ENCODE data around the gene EDIL3. TPM values are rescaled to one million over a fixed set of nuclear protein-coding genes. Genes with fewer than 3 reads are reported as not detected.

The EDIL3 gene
- total RNA-seq, 2 donors from 2014 or later, result 2.2 to 17.5 TPM

DNA sequence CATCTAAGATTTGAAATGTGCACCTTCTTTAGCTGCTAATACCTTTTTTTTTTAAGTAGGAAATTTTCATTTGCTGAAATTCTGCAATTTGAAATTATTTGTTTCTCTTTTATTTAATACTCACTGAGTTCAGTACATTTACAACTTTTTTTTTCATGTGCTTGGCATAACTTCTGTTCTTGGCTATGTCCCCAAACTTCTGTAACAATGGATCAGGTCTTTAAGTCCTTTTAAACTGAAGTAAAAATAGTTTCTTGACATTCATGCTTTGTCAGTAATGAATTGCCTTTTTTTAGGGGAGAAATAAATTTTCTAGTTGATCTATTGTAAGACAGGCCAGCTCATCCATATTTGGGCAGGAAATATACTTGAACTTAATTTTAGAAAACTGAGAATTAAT, 41.5 kb downstream of the EDIL3 start:
- no peaks in the 10 kb centered on the region for H3K36me3 Mint-ChIP-seq (ENCODE audit: low read depth)
- H3K4me1 ChIP-seq (ENCODE audit: control insufficient read depth, insufficient read depth, low read length), result no peaks in the 10 kb centered on the region
- no peak overlapping the region for H3K4me3 ChIP-seq (ENCODE audit: low read length)
- H3K9ac ChIP-seq (ENCODE audit: extremely low read depth, low read length, poor library complexity, severe bottlenecking), result no peak overlapping the region
- H3K4me1 Mint-ChIP-seq, result no peaks in the 10 kb centered on the region
- no peak overlapping the region for H3K27ac ChIP-seq (ENCODE audit: low read depth, low read length)
- no peaks in the 10 kb centered on the region for H3K9me3 ChIP-seq (ENCODE audit: control insufficient read depth, low read length)
- DNase-seq, result no peak
- no peaks in the 10 kb centered on the region for H3K27me3 ChIP-seq (ENCODE audit: control insufficient read depth, insufficient read depth, low read length, poor library complexity, severe bottlenecking)
- TF ChIP-seq, protein P1, sequence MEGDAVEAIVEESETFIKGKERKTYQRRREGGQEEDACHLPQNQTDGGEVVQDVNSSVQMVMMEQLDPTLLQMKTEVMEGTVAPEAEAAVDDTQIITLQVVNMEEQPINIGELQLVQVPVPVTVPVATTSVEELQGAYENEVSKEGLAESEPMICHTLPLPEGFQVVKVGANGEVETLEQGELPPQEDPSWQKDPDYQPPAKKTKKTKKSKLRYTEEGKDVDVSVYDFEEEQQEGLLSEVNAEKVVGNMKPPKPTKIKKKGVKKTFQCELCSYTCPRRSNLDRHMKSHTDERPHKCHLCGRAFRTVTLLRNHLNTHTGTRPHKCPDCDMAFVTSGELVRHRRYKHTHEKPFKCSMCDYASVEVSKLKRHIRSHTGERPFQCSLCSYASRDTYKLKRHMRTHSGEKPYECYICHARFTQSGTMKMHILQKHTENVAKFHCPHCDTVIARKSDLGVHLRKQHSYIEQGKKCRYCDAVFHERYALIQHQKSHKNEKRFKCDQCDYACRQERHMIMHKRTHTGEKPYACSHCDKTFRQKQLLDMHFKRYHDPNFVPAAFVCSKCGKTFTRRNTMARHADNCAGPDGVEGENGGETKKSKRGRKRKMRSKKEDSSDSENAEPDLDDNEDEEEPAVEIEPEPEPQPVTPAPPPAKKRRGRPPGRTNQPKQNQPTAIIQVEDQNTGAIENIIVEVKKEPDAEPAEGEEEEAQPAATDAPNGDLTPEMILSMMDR (conservative IDR thresholded peaks at IDR 0.05), result no peak
- no peaks in the 10 kb centered on the region for H3K9me3 Mint-ChIP-seq
- no peak overlapping the region for H3K27ac Mint-ChIP-seq
- H3K4me3 Mint-ChIP-seq, result no peak overlapping the region
- no peaks in the 10 kb centered on the region for H3K36me3 ChIP-seq (ENCODE audit: control insufficient read depth, insufficient read depth, low read length)
- H3K27me3 Mint-ChIP-seq (ENCODE audit: insufficient read depth), result no peaks in the 10 kb centered on the region

GRCh38 chr5:84332106-84332505, 52.6 kb downstream of the EDIL3 start:
- H3K27ac Mint-ChIP-seq, result no peak overlapping the region

DNA sequence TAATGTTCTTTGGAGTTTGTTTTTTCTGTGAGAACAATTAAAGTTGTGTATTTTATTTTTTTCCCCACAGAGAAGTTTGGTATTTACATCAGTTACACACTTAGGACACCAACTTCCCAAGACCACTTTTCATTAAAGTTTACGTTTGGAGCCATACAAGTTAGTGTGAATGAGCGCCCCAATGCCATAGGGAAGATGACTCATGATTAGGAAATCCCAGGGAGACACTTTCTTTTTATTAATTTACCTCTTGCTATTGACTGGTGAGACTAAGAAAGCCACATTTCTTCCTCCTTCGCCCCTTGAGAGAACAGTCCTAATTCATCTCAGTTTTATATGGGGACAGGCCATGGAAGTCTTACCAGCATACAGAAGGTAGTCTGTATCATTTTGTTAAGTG, 57.1 kb downstream of the EDIL3 start:
- H3K9ac ChIP-seq (ENCODE audit: extremely low read depth, low read length, poor library complexity, severe bottlenecking), result no peak overlapping the region
- Mint-ChIP-seq H3K27ac (no peak overlapping the region), H3K36me3 (ENCODE audit: low read depth) (peaks cover 1% of the 10 kb centered on the region), H3K4me3 (no peak overlapping the region), H3K27me3 (ENCODE audit: insufficient read depth) (no peaks in the 10 kb centered on the region), H3K9me3 (peaks cover 5% of the 10 kb centered on the region), H3K4me1 (peaks cover 9% of the 10 kb centered on the region)
- peaks cover 2% of the 10 kb centered on the region for H3K9me3 ChIP-seq (ENCODE audit: control insufficient read depth, low read length)
- no peak for DNase-seq
- H3K27ac ChIP-seq (ENCODE audit: low read depth, low read length), result no peak overlapping the region
- TF ChIP-seq, protein P1 (conservative IDR thresholded peaks at IDR 0.05), result no peak
- no peaks in the 10 kb centered on the region for H3K27me3 ChIP-seq (ENCODE audit: control insufficient read depth, insufficient read depth, low read length, poor library complexity, severe bottlenecking)
- 86 to 91% methylated on average over 1 to 3 of the region's 3 CpGs for WGBS, 2 experiments (ENCODE audit: insufficient coverage in 1 of 2, insufficient read length in 1 of 2)
- no peaks in the 10 kb centered on the region for H3K36me3 ChIP-seq (ENCODE audit: control insufficient read depth, insufficient read depth, low read length)
- no peak overlapping the region for H3K4me3 ChIP-seq (ENCODE audit: low read length)
- H3K4me1 ChIP-seq (ENCODE audit: control insufficient read depth, insufficient read depth, low read length), result no peaks in the 10 kb centered on the region

More at GRCh38 chr5:84332106-84332505, 52.6 kb downstream of the EDIL3 start:
- Mint-ChIP-seq H3K4me1 (peaks cover 9% of the 10 kb centered on the region), H3K36me3 (ENCODE audit: low read depth) (no peaks in the 10 kb centered on the region), H3K27me3 (ENCODE audit: insufficient read depth) (no peaks in the 10 kb centered on the region), H3K4me3 (no peak overlapping the region), H3K9me3 (no peaks in the 10 kb centered on the region)
- Histone ChIP-seq H3K36me3 (ENCODE audit: control insufficient read depth, insufficient read depth, low read length) (no peaks in the 10 kb centered on the region), H3K9ac (ENCODE audit: extremely low read depth, low read length, poor library complexity, severe bottlenecking) (no peak overlapping the region), H3K27ac (ENCODE audit: low read depth, low read length) (no peak overlapping the region), H3K9me3 (ENCODE audit: control insufficient read depth, low read length) (no peaks in the 10 kb centered on the region), H3K4me3 (ENCODE audit: low read length) (no peak overlapping the region), H3K27me3 (ENCODE audit: control insufficient read depth, insufficient read depth, low read length, poor library complexity, severe bottlenecking) (no peaks in the 10 kb centered on the region), H3K4me1 (ENCODE audit: control insufficient read depth, insufficient read depth, low read length) (no peaks in the 10 kb centered on the region)
- WGBS, 2 experiments (ENCODE audit: insufficient coverage in 1 of 2, insufficient read length in 1 of 2), result 91 to 94% methylated on average over 5 of the region's 5 CpGs
- DNase-seq, result no peak
- TF ChIP-seq, protein P1 (conservative IDR thresholded peaks at IDR 0.05), result no peak

Data from endodermal cell (in vitro differentiated cells).